ENCODE measurements around the gene TERT.
"Not testable (repeated sequence)": the region's sequence is repeated elsewhere in the genome, so short reads cannot be mapped to it uniquely, and the experiment has no call there.

The TERT gene

DNA sequence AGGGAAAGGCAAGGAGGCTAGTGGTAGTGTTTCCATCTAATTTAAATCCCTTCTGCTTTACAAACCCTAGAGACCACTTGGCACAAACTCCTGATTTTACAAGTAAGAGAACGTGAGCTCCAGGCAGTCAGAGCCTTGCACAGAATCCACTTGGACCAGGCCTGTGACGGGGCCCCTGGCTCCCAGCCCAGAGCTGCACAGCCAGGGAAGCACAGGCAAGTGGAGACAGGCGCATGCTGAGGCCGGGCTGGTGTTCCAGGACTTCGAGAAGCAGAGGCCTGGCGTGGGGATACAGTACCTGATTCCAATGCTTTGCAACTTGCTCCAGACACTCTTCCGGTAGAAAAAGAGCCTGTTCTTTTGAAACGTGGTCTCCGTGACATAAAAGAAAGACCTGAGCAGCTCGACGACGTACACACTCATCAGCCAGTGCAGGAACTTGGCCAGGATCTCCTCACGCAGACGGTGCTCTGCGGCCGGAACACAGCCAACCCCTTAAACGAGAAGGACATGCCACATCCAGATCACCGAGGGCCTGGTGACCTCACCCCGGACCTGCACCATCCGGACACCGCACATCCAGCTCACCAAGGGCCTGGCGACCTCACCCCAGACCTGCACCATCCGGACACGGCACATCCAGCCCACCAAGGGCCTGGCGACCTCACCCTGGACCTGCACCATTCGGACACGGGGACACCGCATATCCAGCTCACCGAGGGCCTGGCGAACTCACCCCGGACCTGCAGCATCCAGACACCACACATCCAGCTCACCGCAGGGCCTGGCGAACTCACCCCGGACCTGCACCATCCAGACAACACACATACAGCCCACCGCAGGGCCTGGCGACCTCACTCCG, 12.5 kb downstream of the TERT start:
- in situ Hi-C loops (cut with HindIII; ENCODE audit: low sequenced_read_pairs) = no loop called here

DNA sequence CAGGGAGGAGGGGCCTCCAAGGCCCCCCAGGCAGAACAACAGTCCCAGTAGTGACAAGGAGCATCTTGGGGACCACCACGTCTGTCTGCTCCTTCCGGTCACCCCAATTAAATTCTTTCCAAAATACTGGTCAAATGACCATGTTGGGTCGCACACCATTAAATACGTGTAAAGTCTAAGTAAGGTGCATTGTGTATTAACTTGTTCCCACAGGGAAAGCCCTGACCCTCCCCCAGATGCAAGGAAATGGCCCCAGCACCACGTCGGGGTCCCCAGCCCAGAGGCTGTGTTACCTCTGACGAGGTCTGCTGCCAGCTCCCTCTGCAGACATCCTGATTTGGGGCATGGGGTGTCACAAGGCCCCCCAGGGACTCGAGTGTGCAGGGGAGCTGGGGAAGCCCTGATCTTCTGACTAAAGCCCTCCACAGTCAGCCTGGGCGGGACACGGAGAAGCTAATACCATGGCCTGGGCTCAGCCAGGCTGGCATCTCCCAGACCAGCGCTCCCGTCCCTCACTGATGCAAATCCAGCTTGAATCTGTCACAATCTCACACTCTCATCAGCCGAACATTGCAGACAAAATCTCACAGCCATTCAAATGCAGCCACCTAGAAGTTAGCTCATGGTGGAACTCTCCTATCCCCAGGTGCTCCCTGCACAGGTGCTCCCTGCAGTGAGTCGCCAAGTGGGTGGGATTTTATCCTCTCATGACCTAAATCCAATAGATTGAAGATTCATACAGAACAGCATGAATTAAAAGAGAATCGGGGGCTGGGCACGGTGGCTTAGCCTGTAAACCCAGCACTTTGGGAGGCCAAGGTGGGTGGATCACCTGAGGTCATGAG, 13.6 kb downstream of the TERT start:
- in situ Hi-C loops (cut with HindIII; ENCODE audit: low sequenced_read_pairs) = no loop called here

DNA sequence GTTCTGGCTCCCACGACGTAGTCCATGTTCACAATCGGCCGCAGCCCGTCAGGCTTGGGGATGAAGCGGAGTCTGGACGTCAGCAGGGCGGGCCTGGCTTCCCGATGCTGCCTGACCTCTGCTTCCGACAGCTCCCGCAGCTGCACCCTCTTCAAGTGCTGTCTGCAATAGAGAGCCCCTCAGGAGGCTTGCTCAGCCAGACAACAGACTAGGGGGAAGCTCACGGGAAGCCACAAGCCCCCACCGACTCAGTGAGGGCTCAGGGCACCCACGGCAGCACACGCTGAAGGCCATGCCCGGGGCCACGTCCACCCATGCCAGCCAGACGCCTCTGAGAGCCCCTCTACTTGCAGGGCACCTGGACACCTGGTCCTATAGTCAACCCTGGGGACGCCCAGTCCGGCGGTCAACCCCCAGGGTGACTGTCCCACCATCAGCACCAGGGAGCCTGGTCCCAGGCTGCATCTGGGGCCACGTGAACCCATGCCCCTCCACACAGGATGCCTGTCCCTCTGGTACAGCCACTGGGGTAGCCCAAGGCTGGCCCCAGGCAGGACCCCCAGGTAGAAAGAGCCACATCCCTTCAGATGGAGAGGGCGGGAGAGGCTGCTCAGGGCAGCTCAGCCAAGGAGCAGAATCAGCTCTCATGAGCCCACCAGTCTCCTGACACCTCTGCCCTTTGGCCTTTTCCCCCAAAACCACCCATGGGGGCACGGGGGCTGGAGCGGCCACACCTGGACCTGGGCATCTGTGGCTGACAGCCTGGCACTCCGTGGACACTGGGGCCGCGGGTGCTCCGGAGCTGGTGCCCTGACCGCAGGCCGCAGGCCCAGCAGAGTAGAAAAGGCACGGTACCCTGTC, 14.5 kb downstream of the TERT start:
- in situ Hi-C loops (cut with HindIII; ENCODE audit: low sequenced_read_pairs) = no loop called here

DNA sequence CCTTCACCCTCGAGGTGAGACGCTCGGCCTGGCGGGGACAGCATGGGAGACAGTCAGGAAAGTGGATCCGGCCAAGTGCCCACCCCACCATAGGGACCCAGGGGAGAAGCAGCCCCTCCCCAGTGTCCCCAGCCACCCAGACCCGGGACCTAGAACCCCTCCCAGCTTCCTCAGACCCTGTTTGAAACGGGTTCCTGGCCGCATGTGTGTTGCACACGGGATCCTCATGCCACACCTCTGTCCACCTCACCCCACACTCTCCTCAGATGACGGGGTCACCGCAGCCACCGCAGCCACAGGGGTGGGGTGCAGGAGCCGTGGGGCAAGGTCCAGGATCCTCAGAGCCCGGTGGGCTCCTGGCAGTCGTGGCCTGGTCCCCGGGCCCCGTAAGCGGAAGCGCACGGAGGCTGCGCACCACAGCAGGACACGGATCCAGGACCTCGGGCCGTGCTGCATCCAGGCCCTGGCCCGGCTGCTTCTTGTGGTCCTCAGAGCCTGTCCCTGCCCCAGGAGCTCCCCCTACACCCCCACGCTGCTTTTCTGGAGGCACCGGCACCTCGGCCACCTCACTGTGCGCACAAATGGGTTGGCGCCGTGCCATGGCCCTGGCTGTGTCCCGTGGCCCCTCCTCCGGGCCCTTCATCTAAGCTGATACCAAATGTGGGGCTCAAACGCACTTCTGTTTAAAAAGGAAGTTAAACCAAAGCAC, 15.3 kb downstream of the TERT start:
- in situ Hi-C loops (cut with HindIII; ENCODE audit: low sequenced_read_pairs) = no loop called here

DNA sequence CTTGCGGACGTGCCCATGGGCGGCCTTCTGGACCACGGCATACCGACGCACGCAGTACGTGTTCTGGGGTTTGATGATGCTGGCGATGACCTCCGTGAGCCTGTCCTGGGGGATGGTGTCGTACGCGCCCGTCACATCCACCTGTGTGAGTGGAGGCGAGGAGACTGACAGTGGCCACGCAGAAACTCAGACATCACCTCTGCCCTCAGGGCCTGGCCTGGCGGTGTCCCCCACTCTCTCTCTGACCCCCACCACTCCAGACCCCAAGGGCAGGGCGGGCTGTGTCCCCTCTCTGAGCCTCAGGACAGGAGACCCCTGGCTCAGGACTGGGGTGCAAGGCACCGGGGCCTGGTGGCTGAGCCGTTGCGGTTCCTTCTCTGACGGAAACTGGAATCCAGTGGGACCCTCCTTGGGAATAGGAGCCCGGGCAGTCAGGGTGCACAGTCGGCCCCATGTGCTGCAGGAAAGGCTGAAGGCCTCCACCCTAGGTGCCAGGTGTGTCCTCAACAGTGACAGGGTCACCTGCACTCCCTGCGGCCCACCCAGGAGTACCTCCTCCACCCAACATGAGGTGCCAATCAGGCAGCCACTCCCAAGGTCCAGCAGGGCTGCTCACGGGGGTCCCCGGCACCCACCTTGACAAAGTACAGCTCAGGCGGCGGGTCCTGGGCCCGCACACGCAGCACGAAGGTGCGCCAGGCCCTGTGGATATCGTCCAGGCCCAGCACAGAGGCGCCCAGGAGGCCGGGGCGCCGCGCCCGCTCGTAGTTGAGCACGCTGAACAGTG, 16.0 kb downstream of the TERT start:
- in situ Hi-C loops (cut with HindIII; ENCODE audit: low sequenced_read_pairs) = no loop called here

DNA sequence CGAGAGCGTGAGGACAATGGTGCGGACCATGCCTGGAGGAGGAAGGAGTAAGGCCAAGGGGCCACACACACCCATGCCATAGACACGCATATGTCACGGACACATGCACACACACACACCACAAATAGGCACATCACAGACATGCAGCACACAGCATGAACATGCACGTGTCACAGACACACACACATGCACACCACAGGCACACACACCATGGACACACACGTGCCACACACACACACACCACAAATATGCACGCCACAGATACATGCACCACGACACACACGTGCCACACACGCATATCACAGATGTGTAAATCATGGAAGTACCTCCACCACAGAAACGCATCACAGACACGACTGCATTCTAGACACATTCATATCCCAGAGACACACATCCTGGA, 16.7 kb downstream of the TERT start:
- in situ Hi-C loops (cut with HindIII; ENCODE audit: low sequenced_read_pairs) = no loop called here

DNA sequence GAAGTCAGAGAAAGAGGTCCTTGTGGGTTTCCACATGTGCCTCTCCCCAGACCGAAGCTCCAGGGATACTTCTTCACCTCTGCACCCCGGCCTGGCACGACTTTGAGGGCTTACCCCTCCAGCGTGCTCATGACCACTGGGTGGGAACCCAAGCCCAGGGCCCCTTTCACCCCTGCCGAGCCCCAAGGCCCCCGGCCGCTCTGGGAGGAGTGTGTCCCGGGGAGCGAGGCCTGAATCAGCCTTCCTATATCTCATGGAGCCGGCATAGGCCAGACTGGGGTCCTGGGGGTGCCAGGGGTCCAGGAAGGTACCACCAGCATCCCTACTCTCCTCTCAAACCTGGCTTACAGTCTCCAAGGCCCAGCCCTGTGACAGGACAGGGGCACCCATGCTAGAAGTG, 17.1 kb downstream of the TERT start:
- in situ Hi-C loops (cut with HindIII; ENCODE audit: low sequenced_read_pairs) = no loop called here

DNA sequence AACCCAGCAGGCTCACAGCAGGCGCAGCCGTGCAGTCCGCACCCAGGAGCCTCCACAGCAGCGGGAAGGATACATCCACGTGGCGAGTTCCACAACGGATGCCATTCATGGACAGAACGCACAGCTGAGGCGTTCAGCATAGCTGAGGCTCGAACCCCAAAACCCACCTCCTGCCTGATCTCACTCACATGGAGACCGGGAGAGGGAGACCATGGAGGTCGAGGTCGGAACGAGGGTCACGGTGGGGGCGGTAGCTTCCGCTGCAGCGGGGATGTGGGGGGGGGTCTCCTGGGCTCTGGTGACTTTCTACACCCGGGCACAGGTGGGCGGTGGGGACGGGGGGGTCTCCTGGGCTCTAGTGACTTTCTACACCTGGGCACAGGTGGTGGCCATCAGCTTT, 17.5 kb downstream of the TERT start:
- in situ Hi-C loops (cut with HindIII; ENCODE audit: low sequenced_read_pairs) = no loop called here

DNA sequence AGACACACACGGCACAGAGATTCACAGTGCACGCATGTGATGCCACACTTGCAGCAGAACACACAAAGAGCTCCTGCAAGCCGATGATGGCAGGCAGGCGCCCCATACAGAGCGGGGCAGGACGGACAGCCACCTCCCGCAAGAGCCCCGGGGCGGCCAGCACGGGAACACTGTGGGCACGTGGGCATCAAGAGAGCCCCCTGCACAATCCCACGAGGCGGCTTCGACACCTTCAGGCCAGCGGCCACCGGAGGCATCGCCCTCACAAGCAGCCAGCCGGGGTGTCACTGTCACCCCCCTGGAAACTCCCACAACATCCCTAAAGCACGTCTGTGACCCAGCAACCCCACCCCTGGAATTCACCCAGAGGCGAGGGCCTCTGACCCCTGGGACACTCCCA, 17.9 kb downstream of the TERT start:
- in situ Hi-C loops (cut with HindIII; ENCODE audit: low sequenced_read_pairs) = no loop called here

DNA sequence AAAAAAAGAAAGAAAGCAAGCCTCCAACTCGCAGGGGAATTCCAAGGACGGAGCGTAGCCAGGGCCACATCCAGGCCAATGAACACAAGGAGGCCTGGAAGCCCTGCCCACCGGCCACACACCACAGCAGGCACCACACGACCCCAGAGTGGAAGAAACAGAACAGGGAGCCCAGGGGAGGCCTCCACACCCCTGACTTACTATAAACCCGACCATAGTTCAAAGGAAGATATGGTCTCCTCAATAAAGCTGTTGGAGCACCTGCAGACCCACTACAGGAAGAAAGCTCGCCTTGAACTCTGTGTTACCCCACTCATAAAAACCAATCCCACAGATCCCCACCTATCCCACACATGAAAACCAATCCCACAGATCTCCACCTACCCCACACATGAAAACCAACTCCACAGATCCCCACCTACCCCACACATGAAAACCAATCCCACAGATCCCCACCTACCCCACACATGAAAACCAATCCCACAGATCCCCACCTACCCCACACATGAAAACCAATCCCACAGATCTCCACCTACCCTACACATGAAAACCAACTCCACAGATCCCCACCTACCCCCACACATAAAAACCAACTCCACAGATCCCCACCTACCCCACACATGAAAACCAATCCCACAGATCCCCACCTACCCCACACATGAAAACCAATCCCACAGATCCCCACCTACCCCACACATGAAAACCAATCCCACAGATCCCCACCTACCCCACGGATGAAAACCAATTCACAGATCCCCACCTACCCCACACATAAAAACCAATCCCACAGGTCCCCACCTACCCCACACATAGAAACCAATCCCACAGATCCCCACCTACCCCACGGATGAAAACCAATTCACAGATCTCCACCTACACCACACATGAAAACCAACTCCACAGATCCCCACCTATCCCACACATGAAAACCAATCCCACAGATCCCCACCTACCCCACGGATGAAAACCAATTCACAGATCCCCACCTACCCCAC, 19.2 kb downstream of the TERT start:
- in situ Hi-C loops (cut with HindIII; ENCODE audit: low sequenced_read_pairs) = not testable (repeated sequence)

DNA sequence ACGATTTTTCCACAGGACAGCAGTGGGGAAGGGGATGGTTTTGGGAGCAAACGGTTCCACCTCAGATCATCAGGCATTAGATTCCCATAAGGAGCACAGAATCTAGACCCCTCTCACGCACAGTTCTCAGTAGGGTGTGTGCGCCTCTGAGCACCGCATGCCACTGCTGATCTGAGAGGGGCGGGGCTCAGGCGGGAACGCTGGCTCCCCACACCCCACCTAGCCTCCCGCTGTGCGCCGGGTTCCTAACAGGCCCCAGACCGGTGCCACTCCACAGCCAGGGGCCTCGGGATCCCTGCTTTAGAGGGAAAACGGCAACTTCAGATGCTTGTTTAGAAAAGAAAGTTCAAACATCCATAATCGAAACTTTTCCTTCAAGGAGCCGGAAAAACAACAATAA, 20.4 kb downstream of the TERT start:
- in situ Hi-C loops (cut with HindIII; ENCODE audit: low sequenced_read_pairs) = loop anchor here (5.0 kb wide), 2 partner anchors 43 to 87 kb away; no protein-coding TSS in a partner anchor

DNA sequence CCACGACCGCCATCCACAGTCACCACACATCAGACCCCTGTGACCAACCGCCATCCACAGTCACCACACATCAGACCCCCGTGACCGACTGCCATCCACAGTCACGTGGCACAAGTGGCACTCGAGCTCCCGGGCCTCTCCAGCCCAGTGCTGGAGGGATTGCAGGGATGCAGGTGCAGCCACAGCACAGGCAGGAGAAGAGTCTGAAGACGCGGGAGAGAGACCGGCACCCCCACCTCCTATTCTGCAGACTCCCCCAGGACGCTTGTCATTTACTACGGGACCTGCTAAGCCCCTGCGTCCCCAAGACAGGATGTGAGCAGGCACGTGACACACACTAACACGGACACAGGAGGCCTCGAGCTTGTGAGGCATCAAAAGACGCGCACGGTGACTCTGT, 21.1 kb downstream of the TERT start:
- in situ Hi-C loops (cut with HindIII; ENCODE audit: low sequenced_read_pairs) = loop anchor here (5.0 kb wide), 2 partner anchors 44 to 86 kb away; no protein-coding TSS in a partner anchor

DNA sequence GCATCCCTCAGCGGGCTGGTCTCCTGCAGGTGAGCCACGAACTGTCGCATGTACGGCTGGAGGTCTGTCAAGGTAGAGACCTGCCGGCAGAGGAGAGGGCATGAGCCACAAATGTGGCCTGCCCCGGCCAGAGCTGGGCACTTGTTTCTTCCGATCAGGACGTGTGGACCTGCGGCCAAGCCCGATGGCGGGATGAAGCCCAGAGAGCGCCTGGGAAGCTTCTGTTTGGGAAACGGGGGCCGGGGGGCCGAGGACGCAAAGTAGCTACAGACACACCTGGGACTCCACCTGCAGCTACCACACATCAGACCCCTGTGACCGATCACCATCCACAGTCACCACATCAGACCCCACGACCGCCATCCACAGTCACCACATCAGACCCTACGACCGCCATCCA, 22.7 kb downstream of the TERT start:
- in situ Hi-C loops (cut with HindIII; ENCODE audit: low sequenced_read_pairs) = loop anchor here (5.0 kb wide), 2 partner anchors 45 to 85 kb away; no protein-coding TSS in a partner anchor

DNA sequence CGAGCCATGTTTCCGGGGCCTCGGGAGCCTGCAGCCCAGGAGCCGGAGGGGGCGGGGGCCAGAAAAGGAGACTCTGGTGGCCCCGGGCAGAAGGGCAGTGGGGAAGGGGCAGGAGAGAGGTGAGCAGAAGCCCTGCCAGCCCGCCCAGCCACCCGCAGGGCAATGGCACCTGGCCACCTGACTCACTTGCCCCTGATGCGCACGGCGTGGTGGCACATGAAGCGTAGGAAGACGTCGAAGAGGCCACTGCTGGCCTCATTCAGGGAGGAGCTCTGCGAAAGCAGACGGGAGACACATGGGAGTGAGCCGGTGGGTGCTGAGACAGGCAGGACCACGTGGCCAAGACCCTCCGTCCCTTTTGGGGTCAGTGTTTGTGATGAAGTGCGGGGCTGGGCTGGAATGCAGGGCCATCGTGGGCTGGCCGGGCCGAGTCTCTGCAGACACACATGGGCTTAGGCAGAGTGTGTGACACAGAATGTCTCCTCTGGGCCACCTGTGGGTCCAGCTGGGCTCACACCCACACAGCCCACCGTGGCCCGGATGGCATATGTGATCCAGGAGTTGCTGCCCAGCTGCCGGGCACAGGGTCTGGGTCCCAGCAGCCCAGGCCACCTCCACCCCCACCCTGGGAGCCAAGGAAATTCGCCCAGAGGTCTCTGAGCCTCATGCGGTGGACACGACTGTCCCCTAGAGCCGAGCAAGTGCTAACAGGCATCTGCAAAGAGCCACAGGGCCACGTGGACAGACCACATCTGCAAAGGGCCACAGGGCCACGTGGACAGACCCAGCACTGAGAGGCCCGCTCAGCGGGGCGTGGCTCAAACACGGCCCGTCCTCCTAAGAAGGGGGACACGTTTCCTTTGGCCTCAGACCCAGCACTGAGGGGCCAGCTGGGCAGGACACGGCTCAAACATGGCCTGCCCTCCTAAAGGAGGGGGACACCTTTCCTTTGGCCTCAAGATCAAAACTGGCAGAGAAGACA, 23.6 kb downstream of the TERT start:
- in situ Hi-C loops (cut with HindIII; ENCODE audit: low sequenced_read_pairs) = loop anchor here (5.0 kb wide), 2 partner anchors 46 to 84 kb away; no protein-coding TSS in a partner anchor

DNA sequence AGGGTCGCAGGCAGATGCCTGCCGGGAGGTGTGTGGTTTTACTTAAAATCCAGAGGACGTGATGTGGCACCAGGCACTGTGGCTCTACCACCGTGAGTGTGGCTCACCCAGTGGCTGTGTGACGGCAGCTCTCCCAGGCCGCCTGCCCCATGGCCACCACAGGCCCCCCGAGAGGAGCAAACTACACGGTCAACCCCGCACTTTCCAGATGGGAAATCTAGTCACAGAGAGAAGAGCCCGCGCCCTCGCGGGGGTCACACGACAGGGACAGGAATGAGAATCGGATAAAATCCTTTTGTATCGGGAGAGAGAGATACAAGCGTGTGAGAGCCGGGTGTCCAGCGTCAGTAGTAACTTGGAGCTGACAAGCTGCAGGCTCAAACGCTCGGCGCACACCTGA, 24.4 kb downstream of the TERT start:
- in situ Hi-C loops (cut with HindIII; ENCODE audit: low sequenced_read_pairs) = loop anchor here (5.0 kb wide), 2 partner anchors 47 to 83 kb away; no protein-coding TSS in a partner anchor

DNA sequence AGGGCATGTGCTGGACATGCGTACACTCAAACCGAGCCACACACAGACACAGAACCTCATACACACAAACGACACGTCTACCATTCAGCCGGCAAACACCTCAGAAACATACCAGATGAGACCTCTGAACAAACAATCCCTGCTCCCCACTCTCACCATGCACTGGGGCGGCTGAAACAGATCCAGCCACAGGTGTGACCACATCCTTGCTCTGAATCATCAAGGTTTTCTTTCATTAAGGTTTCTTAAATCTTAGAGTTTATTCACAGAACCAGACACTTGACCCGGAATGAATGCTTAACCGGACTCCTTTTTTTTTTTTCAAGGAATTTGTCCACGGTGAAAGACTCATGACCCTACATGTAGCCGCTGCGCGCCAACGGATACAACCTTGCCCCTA, 26.2 kb downstream of the TERT start:
- in situ Hi-C loops (cut with HindIII; ENCODE audit: low sequenced_read_pairs) = no loop called here

DNA sequence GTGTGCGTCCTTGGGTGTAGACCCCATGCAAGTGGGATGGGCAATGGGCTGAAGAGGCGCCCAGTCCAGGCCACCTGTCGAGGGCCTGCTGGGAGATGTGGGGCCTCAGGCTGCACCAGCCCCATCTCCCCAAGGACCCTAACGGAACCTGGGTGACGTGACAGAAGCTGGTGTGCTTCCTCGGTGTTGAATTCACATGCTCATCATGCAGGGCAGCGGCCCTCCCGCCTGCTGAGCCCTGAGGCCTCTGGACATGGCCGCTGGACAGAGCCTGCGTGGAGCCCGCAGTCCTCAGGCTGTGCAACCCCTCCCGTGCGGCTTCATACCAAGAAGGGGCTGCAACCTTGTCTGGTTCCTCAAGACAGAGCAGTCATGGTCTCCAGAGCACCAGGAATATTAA, 26.8 kb downstream of the TERT start:
- in situ Hi-C loops (cut with HindIII; ENCODE audit: low sequenced_read_pairs) = no loop called here
